Activated T-cell treated with anti-CD3 and anti-CD28 coated beads for 4 hours (primary cell): ENCODE measurements around the gene TMX2.

Experiments used
- DNase-seq: peaks from one replicate; pipeline ENCODE4 v3.0.0-alpha.2; 2020

The TMX2 gene

DNA sequence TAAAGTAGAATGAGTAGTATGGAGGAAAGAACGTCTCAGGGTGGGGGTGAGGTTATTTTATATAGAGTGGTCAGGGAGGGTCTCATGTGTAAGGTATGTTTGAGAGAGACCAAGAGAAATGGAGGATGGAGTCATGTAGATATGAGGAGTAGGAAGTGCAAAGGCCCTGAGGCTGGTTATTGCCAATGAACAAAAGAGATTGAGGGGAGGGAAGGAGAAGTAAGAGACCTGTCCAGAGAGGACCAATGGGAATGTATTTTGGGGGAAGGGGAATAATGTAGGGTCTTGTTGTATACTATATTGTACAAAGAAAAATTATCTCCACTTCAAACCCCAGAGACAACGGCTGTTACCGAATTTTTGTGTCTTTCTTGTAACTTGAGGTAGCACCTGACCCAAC, 59.0 kb downstream of the TMX2 start:
- no peak for DNase-seq

DNA sequence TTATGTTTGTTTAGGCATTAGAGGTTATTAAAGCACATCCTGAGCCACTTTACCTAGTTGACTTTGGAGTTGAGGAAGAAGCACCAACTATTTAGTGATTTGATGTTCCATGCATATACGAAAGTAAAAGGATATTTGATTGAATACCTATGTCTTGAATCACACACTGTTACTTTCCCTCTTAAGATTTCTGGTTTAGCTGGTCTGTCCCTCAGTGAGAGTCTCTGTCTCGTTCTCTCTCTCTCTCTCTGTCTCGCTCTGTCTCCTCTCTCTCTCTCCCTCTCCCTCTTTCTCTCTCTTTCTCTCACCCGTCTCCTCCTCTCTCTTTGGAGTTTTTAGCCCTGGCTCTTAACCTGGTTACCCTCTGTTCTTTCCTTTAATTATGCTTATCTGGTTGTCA, 60.2 kb downstream of the TMX2 start:
- no peak for DNase-seq

DNA sequence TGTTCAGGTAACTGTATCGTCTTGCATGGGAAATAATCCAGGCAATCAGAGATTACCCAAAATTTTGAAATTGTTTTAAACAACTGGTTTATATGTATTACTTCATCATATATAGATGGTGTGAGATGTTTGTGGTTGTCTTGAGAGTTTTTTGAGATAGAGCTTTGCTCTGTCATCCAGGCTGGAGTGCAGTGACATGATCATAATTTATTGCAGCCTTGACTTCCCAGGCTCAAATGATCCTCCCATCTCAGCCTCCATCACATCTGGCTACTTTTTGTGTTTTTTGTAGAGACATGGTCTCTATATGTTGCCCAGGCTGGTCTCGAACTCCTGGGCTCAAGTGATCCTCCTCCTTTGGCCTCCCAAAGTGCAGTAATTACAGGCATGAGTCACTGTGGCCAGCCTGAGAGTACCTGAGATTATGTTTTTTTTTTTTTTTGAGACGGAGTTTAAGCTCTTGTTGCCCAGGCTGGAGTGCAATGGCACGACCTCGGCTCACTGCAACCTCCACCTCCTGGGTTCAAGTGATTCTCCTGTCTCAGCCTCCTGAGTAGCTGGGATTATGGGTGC, 60.7 kb downstream of the TMX2 start:
- no peak for DNase-seq

DNA sequence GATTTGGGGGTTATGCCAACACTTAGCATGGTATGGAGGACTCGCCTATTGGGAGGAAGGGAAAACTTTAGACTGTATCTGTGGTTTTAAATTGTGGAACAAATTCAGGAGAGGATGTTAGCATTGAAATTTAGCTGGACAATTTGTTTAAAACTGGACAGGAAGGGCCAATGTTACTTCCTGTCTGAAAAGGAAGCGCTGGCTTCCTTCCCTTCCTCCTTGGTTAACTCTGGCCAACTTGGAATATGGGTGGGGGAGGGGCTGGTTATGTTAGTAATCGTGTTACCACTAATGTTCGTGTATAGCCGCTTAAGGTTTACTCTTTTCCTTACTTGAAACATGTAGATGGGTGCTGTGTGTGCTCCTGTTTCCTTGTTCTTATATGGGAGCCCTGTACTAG, 63.1 kb downstream of the TMX2 start:
- DNase-seq, result no peak

DNA sequence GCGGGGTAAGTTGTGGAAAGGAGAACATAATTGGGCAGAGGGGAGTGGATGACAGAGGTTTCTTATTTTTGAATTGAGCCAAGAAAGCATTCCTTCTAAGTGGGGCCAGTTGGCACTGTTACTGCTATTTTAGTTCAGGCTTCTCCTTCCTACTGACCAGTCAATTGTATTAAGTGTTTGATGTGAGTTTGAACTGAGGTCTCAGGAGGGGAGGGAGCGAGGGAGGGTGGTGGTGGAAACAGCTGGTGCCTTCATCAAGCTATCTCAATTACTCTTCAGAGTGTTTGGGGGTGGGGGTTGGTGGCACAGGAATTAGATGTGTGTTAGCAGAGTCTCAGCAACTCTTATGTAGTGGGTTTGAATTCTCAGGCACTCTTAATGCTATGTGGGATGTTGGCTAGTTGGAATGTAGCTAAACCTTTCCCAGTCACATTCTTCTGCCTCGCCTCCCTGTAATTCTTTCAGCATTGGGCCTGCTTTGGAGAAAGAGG, 63.7 kb downstream of the TMX2 start:
- no peak for DNase-seq

DNA sequence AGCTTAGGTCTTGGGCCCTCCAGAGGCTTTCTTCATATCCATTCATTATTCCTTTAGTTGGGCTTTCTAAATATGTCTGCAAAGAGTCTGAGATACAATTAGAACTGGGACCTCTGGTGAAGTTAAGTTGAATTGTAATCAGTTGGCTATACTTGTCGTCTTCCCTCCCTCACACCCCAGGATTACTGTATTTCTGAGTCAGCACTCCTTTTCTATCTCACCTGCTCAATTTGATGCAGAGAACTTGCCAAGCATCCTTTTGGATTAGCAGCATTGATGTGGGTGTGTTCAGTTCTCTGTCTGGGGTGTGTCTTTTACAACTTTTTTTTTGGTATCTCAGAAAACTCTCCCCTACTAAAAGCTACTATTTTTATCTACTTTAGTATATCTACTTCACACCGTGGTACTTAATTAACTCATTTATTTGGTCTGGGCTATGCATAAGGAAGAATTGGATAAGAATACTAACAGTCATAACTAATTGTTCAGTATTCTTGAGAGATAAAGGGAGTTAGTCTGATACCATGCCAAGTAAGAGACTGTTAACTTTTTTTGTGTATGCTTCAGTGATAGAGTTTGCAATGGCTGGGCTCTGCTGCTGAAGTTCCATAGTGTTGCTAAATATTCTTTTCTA, 64.3 kb downstream of the TMX2 start:
- no peak for DNase-seq

DNA sequence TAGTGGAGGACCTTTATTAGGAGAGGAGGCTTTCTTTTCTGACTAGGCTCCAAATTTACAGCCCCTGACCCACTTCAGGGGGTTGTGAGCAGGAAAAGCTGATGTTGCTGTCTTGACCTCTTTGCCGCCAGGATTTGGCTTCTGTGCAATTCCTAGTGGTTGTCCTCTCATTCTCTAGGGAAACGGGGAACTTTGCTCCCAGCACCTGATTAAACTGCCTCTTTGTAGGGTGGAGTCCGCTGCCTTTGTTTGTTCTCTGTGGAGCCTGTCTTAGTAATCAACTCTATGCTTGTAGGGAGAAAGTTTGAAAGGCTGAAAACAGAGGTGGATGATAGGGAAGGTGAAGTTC, 65.5 kb downstream of the TMX2 start:
- no peak for DNase-seq

DNA sequence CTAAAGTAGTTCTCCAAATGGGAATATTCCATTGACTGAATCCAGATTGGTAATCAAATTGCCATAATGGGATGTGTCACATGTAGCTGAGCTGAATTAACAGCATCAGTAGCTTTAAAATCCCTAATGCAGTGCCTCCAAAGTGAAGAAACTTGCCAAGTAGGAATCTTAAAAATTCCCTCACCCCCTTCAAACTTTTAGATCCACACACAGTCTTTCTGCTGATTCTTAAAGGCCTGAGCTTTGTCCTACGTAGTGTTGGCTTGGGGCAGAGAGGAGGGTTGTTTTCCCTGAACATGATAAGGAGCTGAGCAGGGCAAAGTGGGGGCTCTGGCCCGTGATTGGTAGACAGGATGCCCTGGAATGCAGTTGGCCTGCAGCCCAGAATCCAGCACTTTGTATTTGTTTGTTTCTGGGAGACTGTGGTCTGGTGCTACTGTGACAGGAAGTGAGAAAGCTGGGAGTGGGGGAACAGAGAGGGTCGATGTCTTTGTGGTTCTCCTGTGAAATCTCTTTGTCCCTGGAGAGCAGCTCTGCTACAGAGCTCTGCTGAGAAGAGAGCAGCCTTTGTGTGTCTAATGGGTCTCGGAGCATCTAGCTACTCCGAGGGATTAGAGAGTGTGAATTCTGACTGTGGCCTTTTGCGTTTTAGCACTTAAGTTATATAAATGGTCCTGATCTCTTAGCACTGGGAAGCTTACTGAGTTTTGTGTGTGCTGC, 66.1 kb downstream of the TMX2 start:
- DNase-seq, result no peak

DNA sequence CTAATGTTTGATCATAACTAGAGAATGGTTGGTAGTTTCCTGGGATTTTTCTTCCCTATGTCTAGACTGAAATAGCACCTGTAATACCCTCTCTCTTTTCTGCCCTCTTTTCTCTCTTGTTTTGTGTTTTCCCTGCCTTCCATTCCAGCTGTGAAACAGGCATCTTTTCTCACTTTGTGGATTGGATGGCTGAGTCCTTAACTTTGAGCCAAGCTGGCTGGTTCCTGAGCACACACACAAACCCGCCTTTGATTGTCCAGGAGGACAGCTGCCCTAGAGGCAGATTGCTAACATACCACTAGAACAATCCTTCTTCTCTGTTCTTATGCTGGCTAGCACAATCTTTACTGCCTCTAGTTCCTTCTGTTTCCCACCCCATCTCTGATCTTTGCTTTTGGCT, 66.9 kb downstream of the TMX2 start:
- no peak for DNase-seq

DNA sequence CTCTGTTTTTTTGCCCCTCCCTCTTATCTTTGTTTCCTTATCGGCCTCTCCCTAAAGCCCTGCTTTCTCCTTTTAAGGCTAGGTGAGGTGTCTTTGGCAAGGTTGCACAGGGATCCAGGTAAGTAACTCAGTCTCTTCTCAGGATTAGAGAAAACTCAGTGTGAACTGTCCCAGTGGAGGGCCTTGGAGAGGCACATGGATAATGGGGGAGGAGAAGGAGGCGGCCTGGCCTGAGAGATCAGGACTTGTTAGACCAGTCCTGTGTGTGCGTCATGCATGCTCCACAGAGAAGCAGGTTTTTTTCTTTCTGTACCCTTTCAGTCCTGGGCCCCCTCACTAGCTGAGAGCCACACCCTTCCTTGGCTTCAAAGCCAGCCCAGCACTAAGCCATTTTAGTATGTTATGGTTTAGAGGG, 69.1 kb downstream of the TMX2 start:
- DNase-seq, result no peak

DNA sequence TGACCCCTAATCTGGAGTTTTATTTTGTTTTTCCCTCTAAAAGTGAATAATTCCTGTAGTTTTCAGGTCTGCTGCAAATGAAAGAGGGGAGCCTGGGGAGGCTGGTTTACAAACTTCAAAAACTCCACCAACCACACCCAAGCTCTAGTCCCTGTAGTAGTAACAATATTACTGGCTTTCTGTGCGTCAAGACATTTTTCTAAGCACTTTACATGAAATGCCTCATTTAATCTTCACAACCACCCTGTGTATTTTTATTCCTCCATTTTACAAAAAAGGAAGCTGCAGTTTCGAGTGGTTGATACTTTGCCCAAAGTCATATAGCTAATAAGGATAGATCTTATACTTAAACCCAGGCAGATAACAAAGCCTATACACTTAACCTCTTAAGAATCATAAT, 72.7 kb downstream of the TMX2 start:
- no peak for DNase-seq

DNA sequence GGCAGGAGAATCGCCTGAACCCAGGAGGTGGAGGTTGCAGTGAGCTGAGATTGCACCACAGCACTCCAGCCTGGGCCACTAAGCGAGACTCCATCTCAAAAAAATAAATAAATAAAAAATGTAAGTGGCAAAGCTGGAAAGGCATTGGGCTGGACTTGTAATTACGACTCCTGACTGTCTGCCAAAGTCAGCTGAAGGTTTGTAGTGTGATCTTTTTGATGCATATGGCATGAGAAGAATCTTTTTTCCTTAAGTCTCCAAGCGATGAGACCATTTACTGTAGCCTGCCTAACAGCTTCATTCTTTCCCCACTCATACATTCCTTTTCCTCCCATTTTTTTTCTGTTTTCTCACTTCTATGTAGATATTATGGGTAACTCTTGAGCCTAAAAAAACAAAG, 74.0 kb downstream of the TMX2 start:
- DNase-seq, result no peak

DNA sequence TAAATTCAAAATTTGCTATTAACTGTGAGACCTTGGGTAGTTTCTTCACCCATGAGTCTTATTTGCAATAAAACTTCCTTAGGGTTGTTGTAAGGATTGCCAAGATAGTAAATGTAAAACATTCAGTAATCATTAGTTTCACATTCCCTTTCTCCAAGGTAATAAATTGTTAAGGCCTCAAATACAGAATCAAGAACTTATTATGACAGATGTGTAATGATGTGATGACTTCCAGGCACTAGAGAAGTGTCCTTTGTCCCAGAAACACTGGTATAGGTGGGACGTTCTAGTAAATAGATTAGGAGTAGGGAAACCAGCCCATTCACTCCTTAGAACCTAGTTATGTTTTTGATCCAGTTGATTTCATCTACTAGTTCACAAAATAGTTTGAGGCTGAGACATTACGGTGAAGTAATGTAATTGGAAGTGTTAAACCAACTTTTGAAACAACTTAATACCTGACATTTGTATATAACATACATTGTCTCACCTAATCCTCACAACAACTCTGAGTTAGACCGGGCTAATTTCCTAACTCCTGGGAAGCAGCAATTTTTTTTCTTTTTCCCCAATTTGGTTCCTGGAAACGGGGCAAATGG, 74.7 kb downstream of the TMX2 start:
- no peak for DNase-seq

DNA sequence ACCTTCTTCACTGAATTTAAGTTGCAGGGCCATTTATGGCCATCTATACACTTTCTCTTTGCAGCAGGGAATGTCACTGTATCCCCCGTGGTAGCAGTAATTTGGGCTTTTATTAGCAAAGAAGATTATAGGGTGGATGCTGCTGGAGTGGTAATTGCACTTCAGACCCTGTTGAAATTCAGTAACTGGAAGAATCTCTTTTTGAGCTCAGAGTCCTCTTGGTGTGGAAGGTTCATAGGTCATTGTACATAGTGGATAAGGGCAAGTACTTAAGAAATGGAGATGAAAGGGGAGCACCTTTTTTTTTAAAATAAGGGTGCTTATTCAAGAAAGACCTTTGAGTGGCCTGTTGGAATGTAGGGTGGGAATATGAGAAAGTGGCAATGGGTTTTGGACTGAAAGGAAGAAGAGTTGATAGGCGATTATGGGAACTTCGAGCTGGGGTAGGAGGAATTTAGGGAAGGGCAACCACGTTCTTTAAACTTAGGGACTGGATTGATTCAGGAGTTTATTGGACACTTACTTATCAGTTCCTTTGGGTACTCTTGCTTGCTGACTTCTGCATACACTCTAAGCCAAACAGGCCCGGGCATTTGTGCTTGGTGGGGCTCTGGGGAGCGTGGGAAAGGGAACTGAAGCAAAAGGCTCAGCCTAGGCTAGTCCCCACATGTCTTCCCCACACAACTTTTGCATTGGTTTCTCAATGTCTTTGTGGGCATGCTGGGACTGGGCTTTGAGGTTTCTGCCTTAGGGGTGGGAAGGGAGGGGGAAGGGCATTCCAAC, 75.7 kb downstream of the TMX2 start:
- DNase-seq, result no peak

DNA sequence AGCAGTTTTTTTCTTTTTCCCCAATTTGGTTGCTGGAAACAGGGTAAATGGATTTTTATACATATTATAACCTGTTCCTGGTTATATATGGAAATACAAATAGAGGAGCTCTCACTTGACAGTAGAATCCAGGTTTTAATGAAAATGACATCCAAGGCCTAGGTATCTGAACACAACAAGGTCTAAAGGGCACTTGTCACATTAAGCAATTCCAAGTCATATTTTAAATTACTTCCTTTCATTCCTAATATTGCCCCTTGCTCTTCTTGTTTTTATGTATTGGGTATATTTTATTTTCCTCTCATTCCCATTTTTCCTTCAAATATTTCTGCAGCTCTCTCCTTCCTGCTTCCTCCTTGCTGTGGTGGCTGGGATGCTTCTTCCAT, 76.3 kb downstream of the TMX2 start:
- DNase-seq, result no peak
